GM12801 (cell line): ENCODE data around the gene ITGBL1.

Experiments
- TF ChIP-seq, protein P1 (sequence below): IDR thresholded peaks from one replicate; pipeline ENCODE4 v1.5.1; 2011; ENCODE audit warnings: control low read depth; ENCODE audit not compliant: insufficient read length; ENCODE audit errors: extremely low read depth

The ITGBL1 gene

DNA sequence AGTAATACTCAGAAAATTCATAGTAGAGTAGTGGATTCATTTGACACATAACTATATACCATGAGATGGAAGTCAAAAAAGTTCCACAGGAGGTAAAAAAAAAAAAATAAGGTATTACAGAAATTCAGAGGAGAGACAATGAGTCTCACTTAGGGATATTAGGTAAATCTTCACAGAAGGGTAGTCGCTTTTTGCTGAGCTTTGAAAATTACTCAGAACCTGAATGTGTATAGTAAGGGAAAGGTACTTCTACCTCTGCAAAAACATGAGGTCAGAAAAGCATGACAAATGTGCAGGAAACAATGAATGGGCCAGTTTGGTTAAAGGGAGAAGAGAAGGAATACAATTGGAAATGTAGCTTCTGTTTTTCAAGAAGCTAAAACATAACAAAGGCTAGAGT is 250.6 kb downstream of the ITGBL1 start:
- TF ChIP-seq, protein P1, sequence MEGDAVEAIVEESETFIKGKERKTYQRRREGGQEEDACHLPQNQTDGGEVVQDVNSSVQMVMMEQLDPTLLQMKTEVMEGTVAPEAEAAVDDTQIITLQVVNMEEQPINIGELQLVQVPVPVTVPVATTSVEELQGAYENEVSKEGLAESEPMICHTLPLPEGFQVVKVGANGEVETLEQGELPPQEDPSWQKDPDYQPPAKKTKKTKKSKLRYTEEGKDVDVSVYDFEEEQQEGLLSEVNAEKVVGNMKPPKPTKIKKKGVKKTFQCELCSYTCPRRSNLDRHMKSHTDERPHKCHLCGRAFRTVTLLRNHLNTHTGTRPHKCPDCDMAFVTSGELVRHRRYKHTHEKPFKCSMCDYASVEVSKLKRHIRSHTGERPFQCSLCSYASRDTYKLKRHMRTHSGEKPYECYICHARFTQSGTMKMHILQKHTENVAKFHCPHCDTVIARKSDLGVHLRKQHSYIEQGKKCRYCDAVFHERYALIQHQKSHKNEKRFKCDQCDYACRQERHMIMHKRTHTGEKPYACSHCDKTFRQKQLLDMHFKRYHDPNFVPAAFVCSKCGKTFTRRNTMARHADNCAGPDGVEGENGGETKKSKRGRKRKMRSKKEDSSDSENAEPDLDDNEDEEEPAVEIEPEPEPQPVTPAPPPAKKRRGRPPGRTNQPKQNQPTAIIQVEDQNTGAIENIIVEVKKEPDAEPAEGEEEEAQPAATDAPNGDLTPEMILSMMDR, result no peak

DNA sequence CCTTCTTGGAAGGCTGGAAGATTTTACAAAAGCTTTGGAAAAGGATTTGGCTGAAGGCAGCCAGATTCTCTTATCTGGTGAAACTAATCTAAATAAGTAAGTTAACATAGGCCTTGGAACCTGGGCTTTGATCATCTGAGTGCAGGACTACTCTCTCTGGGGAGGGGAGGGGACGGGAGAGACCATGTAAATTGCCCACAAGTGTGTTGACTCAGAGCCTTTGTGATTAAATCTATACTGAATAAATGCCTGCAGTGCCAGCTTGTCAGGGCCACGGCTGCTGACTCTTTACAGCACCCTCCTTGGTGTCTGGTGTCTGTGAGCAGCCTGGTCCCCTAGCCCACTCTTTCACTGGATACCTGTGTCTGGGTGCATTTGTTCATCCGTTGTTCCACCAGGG is 251.4 kb downstream of the ITGBL1 start:
- TF ChIP-seq, protein P1, result no peak

DNA sequence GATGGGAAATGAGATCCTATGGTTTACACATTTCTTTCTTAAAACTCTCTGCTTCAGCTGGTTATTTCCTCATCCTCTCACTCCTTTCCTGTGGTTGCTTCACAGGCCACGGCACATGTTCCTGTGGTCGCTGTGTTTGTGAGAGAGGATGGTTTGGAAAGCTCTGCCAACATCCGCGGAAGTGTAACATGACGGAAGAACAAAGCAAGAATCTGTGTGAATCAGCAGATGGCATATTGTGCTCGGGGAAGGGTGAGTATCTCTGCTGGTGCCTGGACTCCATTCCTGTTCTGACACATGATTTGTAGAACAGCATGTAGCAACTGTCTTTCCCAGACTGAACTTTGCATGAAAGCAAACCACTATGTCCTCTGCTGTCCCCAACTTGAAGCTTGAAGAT is 254.2 kb downstream of the ITGBL1 start:
- TF ChIP-seq, protein P1, result no peak

DNA sequence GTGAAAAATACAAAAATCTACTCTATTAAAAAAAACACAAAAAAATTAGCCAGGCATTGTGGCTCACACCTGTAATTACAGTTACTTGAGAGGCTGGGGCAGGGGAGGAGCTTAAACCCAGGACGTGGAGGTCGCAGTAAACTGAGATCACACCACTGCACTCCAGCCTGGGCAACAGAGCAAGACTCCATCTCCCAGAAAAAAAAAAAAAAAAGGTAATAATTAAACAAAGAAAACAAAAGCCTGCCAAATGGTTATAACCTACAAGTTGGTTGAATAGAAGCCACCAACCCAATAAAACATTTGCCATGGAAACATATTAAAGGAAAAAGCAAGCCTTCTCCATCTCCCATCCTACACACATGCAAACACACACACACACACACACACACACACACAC is 255.2 kb downstream of the ITGBL1 start:
- TF ChIP-seq, protein P1, result no peak

DNA sequence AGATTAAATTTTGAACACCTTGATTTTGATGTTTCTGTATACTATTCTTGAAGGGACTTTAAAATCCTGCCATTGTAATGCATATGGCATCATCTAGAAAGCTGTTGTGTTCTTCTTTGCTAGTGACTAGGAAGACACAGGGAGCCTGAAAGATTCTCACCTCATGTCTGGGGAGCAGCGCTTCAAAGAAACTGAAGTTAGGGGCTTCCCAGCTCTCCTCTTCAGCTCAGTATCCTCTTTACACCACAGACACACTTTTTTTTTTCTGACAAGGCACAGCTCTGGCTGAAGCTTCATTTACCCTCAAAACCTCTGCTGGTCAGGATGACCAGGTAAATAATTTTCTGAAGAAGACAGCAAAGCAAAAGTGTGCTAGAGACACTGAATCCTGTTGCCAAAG is 255.6 kb downstream of the ITGBL1 start:
- TF ChIP-seq, protein P1, result no peak

DNA sequence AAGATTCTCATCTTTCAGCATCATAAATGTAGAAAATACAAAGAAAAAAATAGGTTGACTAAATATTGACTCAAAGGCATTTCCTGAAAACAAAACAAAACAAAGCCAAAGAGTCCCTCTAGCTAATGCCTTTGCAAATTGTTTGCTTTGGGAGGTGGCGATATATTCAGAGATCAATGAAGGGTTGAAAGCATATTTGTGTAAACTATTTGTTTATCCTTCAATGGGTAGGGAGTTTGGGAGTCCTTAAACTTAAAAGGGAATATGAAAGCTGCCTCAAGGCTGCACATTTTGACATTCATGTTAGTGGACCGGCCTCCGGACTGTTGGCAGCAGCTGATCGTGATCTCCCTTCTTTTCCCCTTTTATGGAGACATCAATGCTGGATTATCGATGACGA is 257.5 kb downstream of the ITGBL1 start:
- TF ChIP-seq, protein P1, result no peak

DNA sequence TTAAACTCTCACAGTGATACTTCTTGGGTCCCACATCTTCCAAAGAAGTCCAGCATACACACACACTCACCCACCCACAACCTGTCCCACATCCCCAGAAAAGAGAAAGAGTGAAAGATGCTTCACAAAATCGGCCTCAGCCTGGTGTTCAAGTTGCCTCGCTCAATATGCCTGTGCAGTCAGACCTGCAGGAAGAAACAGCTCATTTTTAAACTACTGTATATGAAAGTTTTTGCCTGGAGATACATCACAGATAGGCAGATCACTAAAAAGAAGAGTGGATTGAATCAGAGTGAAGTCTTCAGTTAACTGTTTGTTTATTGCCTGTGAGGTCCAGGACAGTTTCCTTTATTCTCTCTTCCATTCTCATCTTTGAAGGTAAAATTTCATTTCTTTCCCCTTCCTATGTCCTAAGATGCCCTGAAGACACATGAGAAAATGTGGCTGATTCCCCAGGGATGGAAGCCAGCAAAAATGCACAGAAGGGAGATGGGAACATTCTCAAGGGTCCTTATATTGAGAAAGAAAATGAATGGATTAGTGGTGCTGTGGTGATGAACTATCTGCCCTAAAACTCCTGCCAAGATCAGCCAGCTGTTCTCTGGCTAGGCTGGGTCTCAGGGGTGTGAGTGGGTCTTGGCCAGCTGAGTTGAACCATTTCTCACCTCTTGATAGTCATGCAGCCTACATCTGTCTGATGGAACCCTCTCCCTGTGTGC is 259.0 kb downstream of the ITGBL1 start:
- TF ChIP-seq, protein P1, result no peak

DNA sequence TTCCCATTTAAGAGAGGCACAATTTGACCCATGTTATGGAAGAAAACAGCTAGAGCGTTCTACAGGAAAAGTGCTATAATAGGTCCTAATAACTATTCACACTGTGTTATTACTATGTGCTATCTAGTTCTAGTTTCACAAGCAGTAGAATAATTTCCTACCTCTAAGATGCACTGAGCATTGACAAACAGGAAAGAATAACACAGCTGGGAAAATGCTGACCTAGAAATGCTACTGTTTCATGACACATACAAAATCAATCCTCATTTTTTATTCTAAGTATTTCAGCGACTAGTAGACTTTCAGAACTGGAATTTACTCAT is 259.5 kb downstream of the ITGBL1 start:
- TF ChIP-seq, protein P1, result no peak
